ENCODE data around the gene MYOG. TPM values are rescaled to one million over a fixed set of nuclear protein-coding genes. Genes with fewer than 3 reads are reported as not detected.

Gene MYOG
- total RNA-seq, 1 donor, result not detected

GRCh38 chr1:203065191-203065590 lies 20.6 kb downstream of the MYOG start:
- TF ChIP-seq, protein P1, sequence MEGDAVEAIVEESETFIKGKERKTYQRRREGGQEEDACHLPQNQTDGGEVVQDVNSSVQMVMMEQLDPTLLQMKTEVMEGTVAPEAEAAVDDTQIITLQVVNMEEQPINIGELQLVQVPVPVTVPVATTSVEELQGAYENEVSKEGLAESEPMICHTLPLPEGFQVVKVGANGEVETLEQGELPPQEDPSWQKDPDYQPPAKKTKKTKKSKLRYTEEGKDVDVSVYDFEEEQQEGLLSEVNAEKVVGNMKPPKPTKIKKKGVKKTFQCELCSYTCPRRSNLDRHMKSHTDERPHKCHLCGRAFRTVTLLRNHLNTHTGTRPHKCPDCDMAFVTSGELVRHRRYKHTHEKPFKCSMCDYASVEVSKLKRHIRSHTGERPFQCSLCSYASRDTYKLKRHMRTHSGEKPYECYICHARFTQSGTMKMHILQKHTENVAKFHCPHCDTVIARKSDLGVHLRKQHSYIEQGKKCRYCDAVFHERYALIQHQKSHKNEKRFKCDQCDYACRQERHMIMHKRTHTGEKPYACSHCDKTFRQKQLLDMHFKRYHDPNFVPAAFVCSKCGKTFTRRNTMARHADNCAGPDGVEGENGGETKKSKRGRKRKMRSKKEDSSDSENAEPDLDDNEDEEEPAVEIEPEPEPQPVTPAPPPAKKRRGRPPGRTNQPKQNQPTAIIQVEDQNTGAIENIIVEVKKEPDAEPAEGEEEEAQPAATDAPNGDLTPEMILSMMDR (IDR thresholded peaks at IDR 0.05; ENCODE audit: insufficient read depth, low read length), result no peak
- no peak for DNase-seq (ENCODE audit: low read depth)
- H3K4me3 ChIP-seq (ENCODE audit: low read depth, low read length), result no peak overlapping the region

GRCh38 chr1:203063287-203063686 lies 22.5 kb downstream of the MYOG start:
- DNase-seq (ENCODE audit: low read depth), result no peak
- TF ChIP-seq, protein P1 (IDR thresholded peaks at IDR 0.05; ENCODE audit: insufficient read depth, low read length), result no peak
- no peak overlapping the region for H3K4me3 ChIP-seq (ENCODE audit: low read depth, low read length)

DNA sequence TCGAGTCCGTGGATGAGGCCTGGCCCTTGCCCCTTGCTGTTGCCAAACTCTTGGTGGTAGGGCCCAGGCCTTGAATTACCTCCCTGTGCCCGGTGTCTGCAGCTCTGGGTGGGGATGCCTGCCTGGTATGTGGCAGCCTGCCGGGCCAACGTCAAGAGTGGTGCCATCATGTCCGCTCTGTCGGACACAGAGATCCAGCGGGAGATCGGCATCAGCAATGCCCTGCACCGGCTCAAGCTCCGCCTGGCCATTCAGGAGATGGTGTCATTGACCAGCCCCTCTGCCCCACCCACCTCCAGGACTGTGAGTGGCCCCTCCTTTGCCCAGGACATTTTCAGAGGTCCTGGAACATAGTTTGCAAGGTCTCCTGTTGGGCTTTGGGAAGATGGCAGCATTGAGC lies 25.7 kb downstream of the MYOG start:
- TF ChIP-seq, protein P1 (IDR thresholded peaks at IDR 0.05; ENCODE audit: insufficient read depth, low read length), result no peak

GRCh38 chr1:203059485-203059884 lies 26.3 kb downstream of the MYOG start:
- H3K4me3 ChIP-seq (ENCODE audit: low read depth, low read length), result no peak overlapping the region
- DNase-seq (ENCODE audit: low read depth), result no peak
- TF ChIP-seq, protein P1 (IDR thresholded peaks at IDR 0.05; ENCODE audit: insufficient read depth, low read length), result no peak

More for the DNA sequence above, 25.7 kb downstream of the MYOG start:
- no peak overlapping the region for H3K4me3 ChIP-seq (ENCODE audit: low read depth, low read length)
- DNase-seq (ENCODE audit: low read depth), result no peak

DNA sequence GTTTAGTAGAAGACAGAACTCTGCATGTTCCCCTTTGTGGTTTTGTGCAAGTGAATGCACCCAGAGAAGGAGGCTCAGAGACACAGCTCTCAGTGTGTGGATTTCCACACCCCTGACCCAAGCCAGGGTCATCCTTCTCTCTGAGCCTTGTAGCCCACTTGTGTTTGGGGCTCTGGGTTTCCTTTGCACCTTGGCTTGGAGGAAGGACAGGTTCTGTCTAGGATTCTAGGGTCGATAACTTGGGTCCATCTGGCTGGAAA lies 27.2 kb downstream of the MYOG start:
- DNase-seq (ENCODE audit: low read depth), result no peak
- H3K4me3 ChIP-seq (ENCODE audit: low read depth, low read length), result no peak overlapping the region
- TF ChIP-seq, protein P1 (IDR thresholded peaks at IDR 0.05; ENCODE audit: insufficient read depth, low read length), result no peak

- TF ChIP-seq, protein P1 (IDR thresholded peaks at IDR 0.05; ENCODE audit: insufficient read depth, low read length), result no peak
- no peak for DNase-seq (ENCODE audit: low read depth)
Measured at GRCh38 chr1:203057911-203058675, 27.7 kb downstream of the MYOG start.

DNA sequence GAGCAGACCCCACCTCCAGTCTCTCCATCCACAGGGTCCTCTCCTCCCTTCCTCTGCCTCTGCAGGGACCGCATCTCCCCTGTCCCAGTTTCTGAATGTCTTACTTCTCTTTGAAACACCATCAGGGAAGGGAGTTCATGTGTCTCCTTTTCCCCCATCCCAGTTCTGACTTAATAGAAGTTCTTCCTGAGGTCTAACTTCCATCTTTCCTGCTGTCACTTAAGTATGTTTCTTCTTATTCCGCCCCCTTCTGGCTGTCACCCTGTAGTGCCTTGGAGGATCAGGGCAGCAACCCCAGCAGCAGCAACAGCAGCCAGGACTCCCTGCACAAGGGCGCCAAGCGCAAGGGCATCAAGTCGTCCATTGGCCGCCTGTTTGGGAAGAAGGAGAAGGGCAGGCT lies 29.3 kb downstream of the MYOG start:
- DNase-seq (ENCODE audit: low read depth), result no peak
- TF ChIP-seq, protein P1 (IDR thresholded peaks at IDR 0.05; ENCODE audit: insufficient read depth, low read length), result no peak
- H3K4me3 ChIP-seq (ENCODE audit: low read depth, low read length), result no peak overlapping the region

More at GRCh38 chr1:203057911-203058675, 27.7 kb downstream of the MYOG start:
- H3K4me3 ChIP-seq (ENCODE audit: low read depth, low read length), result no peak overlapping the region

Measured in fibroblast of the aortic adventitia (primary cell).